ENCODE results near the gene PLCL1. TPM values are rescaled to one million over a fixed set of nuclear protein-coding genes. Genes with fewer than 3 reads are reported as not detected.

Gene PLCL1
- total and polyA plus RNA-seq, 5 experiments from 2014 or later: 3.0 to 8.8 (median 4.8) TPM

- peak overlapping the region in 2 of 10 donors; percentile 12 to 29 for H3K27ac Mint-ChIP-seq
- no peak overlapping the region for H3K4me3 Mint-ChIP-seq
- H3K36me3 Mint-ChIP-seq: no peaks in the 10 kb centered on the region
- peaks cover 0 to 2% (median 0%) of the 10 kb centered on the region in 5 donors for H3K27me3 Mint-ChIP-seq
- H3K4me1 Mint-ChIP-seq: peaks cover 15 to 55% (median 49%) of the 10 kb centered on the region in 4 donors
- H3K9me3 Mint-ChIP-seq: no peaks in the 10 kb centered on the region
- POLR2A ChIA-PET: no interaction called here
- ATAC-seq: no peak
- no peak for DNase-seq
These were observed 62.1 kb downstream of the PLCL1 start for GRCh38 chr2:197866455-197866854.

- ATAC-seq (no peak), DNase-seq (no peak)
- no peaks in the 10 kb centered on the region for H3K36me3 Mint-ChIP-seq
- H3K9me3 Mint-ChIP-seq: no peaks in the 10 kb centered on the region
- POLR2A ChIA-PET: no interaction called here
- peak overlapping the region in 4 of 10 donors; percentile 1 to 69 (median 20) for H3K27ac Mint-ChIP-seq
- H3K27me3 Mint-ChIP-seq: peaks cover 0 to 2% (median 0%) of the 10 kb centered on the region in 5 donors
- peaks cover 16 to 61% (median 54%) of the 10 kb centered on the region in 4 donors for H3K4me1 Mint-ChIP-seq
- peak overlapping the region in 1 of 10 donors; percentile 5 for H3K4me3 Mint-ChIP-seq
These were observed 62.6 kb downstream of the PLCL1 start for GRCh38 chr2:197867033-197867432.

- DNase-seq (no peak), ATAC-seq (no peak)
- peaks cover 0 to 2% (median 0%) of the 10 kb centered on the region in 5 donors for H3K27me3 Mint-ChIP-seq
- H3K4me1 Mint-ChIP-seq: peaks cover 20 to 58% (median 54%) of the 10 kb centered on the region in 4 donors
- H3K27ac Mint-ChIP-seq: peak overlapping the region in 6 of 10 donors; percentile 1 to 93 (median 65)
- H3K36me3 Mint-ChIP-seq: no peaks in the 10 kb centered on the region
- H3K9me3 Mint-ChIP-seq: no peaks in the 10 kb centered on the region
- POLR2A ChIA-PET: no interaction called here
- no peak overlapping the region for H3K4me3 Mint-ChIP-seq
These were observed 63.2 kb downstream of the PLCL1 start for GRCh38 chr2:197867624-197868023.

GRCh38 chr2:197868206-197868605, 63.8 kb downstream of the PLCL1 start:
- POLR2A ChIA-PET: interaction anchor here (0.7 kb wide), 1 partner anchor 30 kb away, joined by 4 read pairs; no protein-coding TSS in a partner anchor
- Mint-ChIP-seq H3K36me3 (no peaks in the 10 kb centered on the region), H3K9me3 (no peaks in the 10 kb centered on the region), H3K27ac (peak overlapping the region in 4 of 10 donors; percentile 83 to 94 (median 91)), H3K4me3 (peak overlapping the region in 3 of 10 donors; percentile 37 to 77 (median 54)), H3K27me3 (peaks cover 0 to 2% (median 0%) of the 10 kb centered on the region in 5 donors), H3K4me1 (peaks cover 20 to 57% (median 54%) of the 10 kb centered on the region in 4 donors)
- DNase-seq (no peak), ATAC-seq (no peak)

- no peak for DNase-seq
- peak overlapping the region in 9 of 10 donors; percentile 85 to 96 (median 93) for H3K27ac Mint-ChIP-seq
- H3K4me1 Mint-ChIP-seq: peaks cover 20 to 56% (median 53%) of the 10 kb centered on the region in 4 donors
- H3K36me3 Mint-ChIP-seq: no peaks in the 10 kb centered on the region
- no peak for ATAC-seq
- POLR2A ChIA-PET: interaction anchor here (0.7 to 1.6 kb wide), 4 partner anchors 10 to 164 kb away, joined by 3 to 4 read pairs (median 3); partner anchors contain the start of gene MARS2
- H3K4me3 Mint-ChIP-seq: peak overlapping the region in 8 of 10 donors; percentile 2 to 80 (median 72)
- H3K9me3 Mint-ChIP-seq: no peaks in the 10 kb centered on the region
- peaks cover 0 to 2% (median 0%) of the 10 kb centered on the region in 5 donors for H3K27me3 Mint-ChIP-seq
These were observed 64.6 kb downstream of the PLCL1 start for GRCh38 chr2:197869041-197869440.

GRCh38 chr2:197869501-197870111, 65.2 kb downstream of the PLCL1 start:
- DNase-seq (peak in 8 of 10 donors; percentile 6 to 81 (median 48)), ATAC-seq (peak; percentile 86 to 90)
- peaks cover 0 to 2% (median 0%) of the 10 kb centered on the region in 5 donors for H3K27me3 Mint-ChIP-seq
- peak overlapping the region; percentile 54 to 87 (median 77) for H3K4me3 Mint-ChIP-seq
- no peaks in the 10 kb centered on the region for H3K36me3 Mint-ChIP-seq
- POLR2A ChIA-PET: interaction anchor here (1.5 to 1.6 kb wide), 2 partner anchors 10 to 41 kb away, joined by 3 read pairs; no protein-coding TSS in a partner anchor
- peaks cover 20 to 56% (median 53%) of the 10 kb centered on the region in 4 donors for H3K4me1 Mint-ChIP-seq
- peak overlapping the region; percentile 85 to 96 (median 93) for H3K27ac Mint-ChIP-seq
- no peaks in the 10 kb centered on the region for H3K9me3 Mint-ChIP-seq

GRCh38 chr2:197870137-197870536, 65.7 kb downstream of the PLCL1 start:
- DNase-seq: no peak
- POLR2A ChIA-PET: interaction anchor here (1.5 to 1.6 kb wide), 3 partner anchors 9 to 40 kb away, joined by 3 to 4 read pairs (median 3); no protein-coding TSS in a partner anchor
- Mint-ChIP-seq H3K4me3 (peak overlapping the region; percentile 54 to 87 (median 77)), H3K4me1 (peaks cover 20 to 56% (median 53%) of the 10 kb centered on the region in 4 donors), H3K36me3 (peaks cover 0 to 1% (median 0%) of the 10 kb centered on the region in 3 donors), H3K27me3 (peaks cover 0 to 2% (median 0%) of the 10 kb centered on the region in 5 donors), H3K27ac (peak overlapping the region; percentile 85 to 96 (median 93)), H3K9me3 (no peaks in the 10 kb centered on the region)
- no peak for ATAC-seq

GRCh38 chr2:197871780-197872456, 67.5 kb downstream of the PLCL1 start:
- H3K36me3 Mint-ChIP-seq: peaks cover 0 to 1% (median 0%) of the 10 kb centered on the region in 3 donors
- H3K4me3 Mint-ChIP-seq: peak overlapping the region in 1 of 10 donors; percentile 40
- H3K27me3 Mint-ChIP-seq: no peaks in the 10 kb centered on the region
- POLR2A ChIA-PET: no interaction called here
- peak overlapping the region in 4 of 10 donors; percentile 23 to 93 (median 42) for H3K27ac Mint-ChIP-seq
- H3K9me3 Mint-ChIP-seq: no peaks in the 10 kb centered on the region
- ATAC-seq: no peak
- no peak for DNase-seq
- H3K4me1 Mint-ChIP-seq: peaks cover 17 to 53% (median 50%) of the 10 kb centered on the region in 4 donors

GRCh38 chr2:197873293-197873701, 68.9 kb downstream of the PLCL1 start:
- POLR2A ChIA-PET: no interaction called here
- H3K4me1 Mint-ChIP-seq: peaks cover 14 to 44% (median 39%) of the 10 kb centered on the region in 4 donors
- H3K36me3 Mint-ChIP-seq: peaks cover 0 to 1% (median 0%) of the 10 kb centered on the region in 3 donors
- H3K27me3 Mint-ChIP-seq: no peaks in the 10 kb centered on the region
- no peak overlapping the region for H3K27ac Mint-ChIP-seq
- ATAC-seq (no peak), DNase-seq (no peak)
- H3K4me3 Mint-ChIP-seq: no peak overlapping the region
- H3K9me3 Mint-ChIP-seq: no peaks in the 10 kb centered on the region

GRCh38 chr2:197875763-197876162, 71.4 kb downstream of the PLCL1 start:
- no peaks in the 10 kb centered on the region for H3K9me3 Mint-ChIP-seq
- ATAC-seq: no peak
- POLR2A ChIA-PET: no interaction called here

GRCh38 chr2:197876524-197876923, 72.1 kb downstream of the PLCL1 start:
- H3K4me3 Mint-ChIP-seq: no peak overlapping the region
- peaks cover 5 to 22% (median 12%) of the 10 kb centered on the region in 4 donors for H3K4me1 Mint-ChIP-seq
- POLR2A ChIA-PET: no interaction called here
- H3K9me3 Mint-ChIP-seq: no peaks in the 10 kb centered on the region
- ATAC-seq (no peak), DNase-seq (no peak)
- H3K27ac Mint-ChIP-seq: no peak overlapping the region
- H3K36me3 Mint-ChIP-seq: peaks cover 0 to 1% (median 0%) of the 10 kb centered on the region in 3 donors
- no peaks in the 10 kb centered on the region for H3K27me3 Mint-ChIP-seq

More at GRCh38 chr2:197875763-197876162, 71.4 kb downstream of the PLCL1 start:
- Mint-ChIP-seq H3K27ac (peak overlapping the region in 1 of 10 donors; percentile 45), H3K4me3 (no peak overlapping the region), H3K4me1 (peaks cover 5 to 27% (median 17%) of the 10 kb centered on the region in 4 donors), H3K36me3 (peaks cover 0 to 1% (median 0%) of the 10 kb centered on the region in 3 donors), H3K27me3 (no peaks in the 10 kb centered on the region)
- DNase-seq: no peak

GRCh38 chr2:197877038-197877437, 72.6 kb downstream of the PLCL1 start:
- H3K27ac Mint-ChIP-seq: no peak overlapping the region
- no peak overlapping the region for H3K4me3 Mint-ChIP-seq
- H3K27me3 Mint-ChIP-seq: no peaks in the 10 kb centered on the region

More at GRCh38 chr2:197877038-197877437, 72.6 kb downstream of the PLCL1 start:
- Mint-ChIP-seq H3K4me1 (peaks cover 4 to 17% (median 7%) of the 10 kb centered on the region in 4 donors), H3K9me3 (no peaks in the 10 kb centered on the region), H3K36me3 (peaks cover 0 to 1% (median 0%) of the 10 kb centered on the region in 3 donors)
- no peak for ATAC-seq
- no peak for DNase-seq
- POLR2A ChIA-PET: no interaction called here

All from naive thymus-derived CD8-positive, alpha-beta T cell (primary cell).